ENCODE measurements around the gene L3MBTL4. TPM values are rescaled to one million over a fixed set of nuclear protein-coding genes. Genes with fewer than 3 reads are reported as not detected.

The L3MBTL4 gene
- total RNA-seq, 1 donor from 2014 or later: 17.5 TPM

DNA sequence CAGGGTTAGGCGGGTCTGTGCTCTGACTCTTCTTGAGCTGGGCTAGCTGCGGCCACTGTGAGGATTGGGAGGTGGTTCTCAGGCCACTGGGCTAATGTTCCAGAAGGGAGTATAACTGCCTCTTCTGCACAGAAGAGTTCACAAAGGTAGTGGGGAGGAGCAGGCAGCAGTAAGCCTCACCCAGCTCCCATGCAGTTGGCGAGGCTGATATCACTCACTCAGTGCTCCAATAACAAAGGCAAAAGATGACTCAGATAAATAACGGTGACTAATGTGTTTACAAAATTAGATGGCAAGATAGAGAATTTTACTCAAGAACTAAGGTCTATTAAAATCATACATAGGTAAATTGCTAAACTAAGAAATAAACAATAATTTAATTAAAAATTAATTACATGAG is 345.2 kb downstream of the L3MBTL4 start:
- no peak overlapping the region for H3K27ac Mint-ChIP-seq
- no peak for DNase-seq (ENCODE audit: low spot score in 2 of 2, unreplicated experiment in 2 of 2)
- H3K4me3 Mint-ChIP-seq: no peak overlapping the region
- H3K4me1 Mint-ChIP-seq: no peaks in the 10 kb centered on the region
- peaks cover 49% of the 10 kb centered on the region for H3K9me3 Mint-ChIP-seq
- TF ChIP-seq, protein P1, sequence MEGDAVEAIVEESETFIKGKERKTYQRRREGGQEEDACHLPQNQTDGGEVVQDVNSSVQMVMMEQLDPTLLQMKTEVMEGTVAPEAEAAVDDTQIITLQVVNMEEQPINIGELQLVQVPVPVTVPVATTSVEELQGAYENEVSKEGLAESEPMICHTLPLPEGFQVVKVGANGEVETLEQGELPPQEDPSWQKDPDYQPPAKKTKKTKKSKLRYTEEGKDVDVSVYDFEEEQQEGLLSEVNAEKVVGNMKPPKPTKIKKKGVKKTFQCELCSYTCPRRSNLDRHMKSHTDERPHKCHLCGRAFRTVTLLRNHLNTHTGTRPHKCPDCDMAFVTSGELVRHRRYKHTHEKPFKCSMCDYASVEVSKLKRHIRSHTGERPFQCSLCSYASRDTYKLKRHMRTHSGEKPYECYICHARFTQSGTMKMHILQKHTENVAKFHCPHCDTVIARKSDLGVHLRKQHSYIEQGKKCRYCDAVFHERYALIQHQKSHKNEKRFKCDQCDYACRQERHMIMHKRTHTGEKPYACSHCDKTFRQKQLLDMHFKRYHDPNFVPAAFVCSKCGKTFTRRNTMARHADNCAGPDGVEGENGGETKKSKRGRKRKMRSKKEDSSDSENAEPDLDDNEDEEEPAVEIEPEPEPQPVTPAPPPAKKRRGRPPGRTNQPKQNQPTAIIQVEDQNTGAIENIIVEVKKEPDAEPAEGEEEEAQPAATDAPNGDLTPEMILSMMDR (IDR thresholded peaks at IDR 0.05; ENCODE audit: unreplicated experiment): no peak
- peaks cover 25% of the 10 kb centered on the region for H3K36me3 Mint-ChIP-seq
- no peaks in the 10 kb centered on the region for H3K27me3 Mint-ChIP-seq (ENCODE audit: low read depth)

DNA sequence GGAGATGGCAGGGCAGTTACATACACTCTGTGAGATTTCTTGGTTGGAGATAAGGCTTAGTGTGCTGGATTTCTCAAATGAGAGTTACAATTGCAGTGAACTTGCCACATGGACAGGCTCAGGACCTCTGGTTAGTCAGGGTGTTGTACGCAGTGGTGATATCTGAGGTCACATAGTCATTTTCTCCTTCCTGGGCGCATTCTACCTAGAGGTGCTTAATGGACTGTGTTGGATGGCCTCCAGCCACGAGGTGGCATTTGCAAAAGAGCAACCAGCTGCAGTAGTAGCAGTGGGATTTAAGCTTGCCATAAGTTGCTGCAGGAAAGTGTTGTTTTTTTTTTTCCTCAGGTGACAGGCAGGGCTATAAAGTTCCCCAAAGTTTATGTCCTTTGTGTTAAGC is 345.6 kb downstream of the L3MBTL4 start:
- Mint-ChIP-seq H3K9me3 (peaks cover 54% of the 10 kb centered on the region), H3K36me3 (peaks cover 29% of the 10 kb centered on the region), H3K4me3 (no peak overlapping the region), H3K27ac (no peak overlapping the region), H3K4me1 (no peaks in the 10 kb centered on the region), H3K27me3 (ENCODE audit: low read depth) (no peaks in the 10 kb centered on the region)
- DNase-seq (ENCODE audit: low spot score in 2 of 2, unreplicated experiment in 2 of 2): no peak
- TF ChIP-seq, protein P1 (IDR thresholded peaks at IDR 0.05; ENCODE audit: unreplicated experiment): no peak

DNA sequence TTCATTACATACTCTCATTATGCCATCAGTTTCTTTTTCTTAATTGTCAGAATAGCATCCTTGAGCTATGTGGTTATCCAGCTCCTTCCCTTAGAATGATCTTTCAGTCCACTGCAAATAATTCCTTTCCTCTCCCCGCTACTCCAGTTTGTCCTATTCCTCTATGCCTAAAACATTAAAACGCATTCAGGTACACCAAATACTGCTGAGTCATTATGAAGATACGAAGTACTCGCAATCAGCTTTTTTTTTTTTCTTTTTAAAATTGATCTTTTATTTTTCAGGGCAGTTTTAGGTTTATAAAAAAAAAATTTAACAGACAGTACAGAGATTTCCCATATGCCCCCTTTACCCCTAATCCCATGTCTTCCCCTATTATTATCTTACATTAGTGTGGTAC is 354.6 kb downstream of the L3MBTL4 start:
- no peaks in the 10 kb centered on the region for H3K27me3 Mint-ChIP-seq (ENCODE audit: low read depth)
- peaks cover 37% of the 10 kb centered on the region for H3K9me3 Mint-ChIP-seq
- no peak for DNase-seq (ENCODE audit: low spot score in 2 of 2, unreplicated experiment in 2 of 2)
- peaks cover 18% of the 10 kb centered on the region for H3K36me3 Mint-ChIP-seq
- no peak overlapping the region for H3K27ac Mint-ChIP-seq
- TF ChIP-seq, protein P1 (IDR thresholded peaks at IDR 0.05; ENCODE audit: unreplicated experiment): no peak
- no peak overlapping the region for H3K4me3 Mint-ChIP-seq
- H3K4me1 Mint-ChIP-seq: peaks cover 27% of the 10 kb centered on the region

DNA sequence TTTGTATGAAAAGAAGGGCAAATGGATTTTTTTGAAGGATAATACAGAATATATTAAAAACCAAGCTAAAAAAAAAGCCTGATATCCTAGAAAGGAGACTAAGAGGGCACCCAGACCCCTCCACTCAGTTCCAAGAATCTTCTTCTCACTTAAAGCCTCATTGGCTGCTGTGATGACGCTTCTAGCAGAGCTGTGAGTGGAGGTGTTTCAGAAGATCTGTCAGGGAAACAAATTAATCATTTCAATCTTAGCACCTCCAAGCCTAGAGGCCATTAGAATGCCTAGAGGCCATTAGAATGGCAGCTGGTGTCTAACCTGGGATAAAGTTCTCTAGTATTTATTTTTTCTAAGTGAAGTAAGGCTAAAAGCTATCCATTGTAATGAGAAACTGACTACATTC is 355.2 kb downstream of the L3MBTL4 start:
- peaks cover 27% of the 10 kb centered on the region for H3K4me1 Mint-ChIP-seq

DNA sequence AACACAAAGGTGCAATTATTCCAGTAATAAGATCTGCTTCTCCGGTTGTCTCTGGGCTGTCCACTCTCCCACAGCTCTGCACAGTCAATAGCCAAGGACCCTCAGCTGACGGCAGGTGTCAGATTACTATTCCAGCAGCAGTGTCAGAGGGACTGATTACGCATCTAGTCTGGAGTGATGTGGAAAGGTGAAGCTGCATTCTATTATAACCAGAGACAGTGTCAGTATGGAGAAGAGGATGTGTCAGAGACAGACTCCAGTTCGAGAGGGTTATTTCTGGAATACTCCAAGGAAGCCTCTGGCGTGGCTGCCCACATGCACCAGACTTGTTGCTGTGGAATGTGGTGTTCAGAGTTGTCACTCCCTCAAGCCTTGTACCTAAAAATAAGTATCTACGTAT is 355.8 kb downstream of the L3MBTL4 start:
- no peak overlapping the region for H3K4me3 Mint-ChIP-seq
- no peak for DNase-seq (ENCODE audit: low spot score in 2 of 2, unreplicated experiment in 2 of 2)
- H3K4me1 Mint-ChIP-seq: peaks cover 27% of the 10 kb centered on the region
- H3K27me3 Mint-ChIP-seq (ENCODE audit: low read depth): no peaks in the 10 kb centered on the region
- TF ChIP-seq, protein P1 (IDR thresholded peaks at IDR 0.05; ENCODE audit: unreplicated experiment): no peak
- peaks cover 25% of the 10 kb centered on the region for H3K9me3 Mint-ChIP-seq
- peaks cover 8% of the 10 kb centered on the region for H3K36me3 Mint-ChIP-seq
- no peak overlapping the region for H3K27ac Mint-ChIP-seq

More for the DNA sequence above, 355.2 kb downstream of the L3MBTL4 start:
- Mint-ChIP-seq H3K27me3 (ENCODE audit: low read depth) (no peaks in the 10 kb centered on the region), H3K36me3 (peaks cover 14% of the 10 kb centered on the region), H3K4me3 (no peak overlapping the region), H3K9me3 (peaks cover 31% of the 10 kb centered on the region), H3K27ac (no peak overlapping the region)
- no peak for DNase-seq (ENCODE audit: low spot score in 2 of 2, unreplicated experiment in 2 of 2)
- TF ChIP-seq, protein P1 (IDR thresholded peaks at IDR 0.05; ENCODE audit: unreplicated experiment): no peak

DNA sequence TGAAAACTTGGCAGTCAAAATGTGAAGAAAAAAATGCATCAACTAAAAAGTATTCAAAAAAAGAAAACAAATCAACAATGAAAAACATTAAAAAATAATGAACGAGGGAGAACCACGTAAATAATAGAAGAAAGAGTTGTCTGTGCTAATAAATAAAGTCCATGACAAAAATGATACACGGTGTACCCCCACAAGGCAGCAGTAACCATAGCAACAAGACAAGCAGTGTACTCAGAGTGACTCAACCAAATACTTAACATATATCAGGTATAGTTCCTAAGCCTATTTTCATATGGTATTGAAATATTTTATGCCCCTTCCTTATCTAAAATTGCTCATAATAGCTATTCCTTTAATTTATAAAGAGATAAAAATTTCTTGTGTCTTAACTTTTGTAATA is 357.1 kb downstream of the L3MBTL4 start:
- H3K9me3 Mint-ChIP-seq: peaks cover 12% of the 10 kb centered on the region
- peaks cover 27% of the 10 kb centered on the region for H3K4me1 Mint-ChIP-seq
- H3K36me3 Mint-ChIP-seq: peaks cover 3% of the 10 kb centered on the region
- no peak for DNase-seq (ENCODE audit: low spot score in 2 of 2, unreplicated experiment in 2 of 2)
- H3K4me3 Mint-ChIP-seq: no peak overlapping the region
- TF ChIP-seq, protein P1 (IDR thresholded peaks at IDR 0.05; ENCODE audit: unreplicated experiment): no peak
- no peaks in the 10 kb centered on the region for H3K27me3 Mint-ChIP-seq (ENCODE audit: low read depth)
- H3K27ac Mint-ChIP-seq: no peak overlapping the region
